Middle frontal gyrus (tissue), 1 donor: ENCODE measurements around the gene ADAT2.

ENCODE experiments used
- DNase-seq: peaks from one replicate; pipeline ENCODE4 v3.0.0-alpha.2; 2015; ENCODE audit warnings: low spot score; ENCODE audit errors: extremely low spot score

The ADAT2 gene

GRCh38 chr6:143397227-143398222 is 53.0 kb downstream of the ADAT2 start:
- no peak for DNase-seq

DNA sequence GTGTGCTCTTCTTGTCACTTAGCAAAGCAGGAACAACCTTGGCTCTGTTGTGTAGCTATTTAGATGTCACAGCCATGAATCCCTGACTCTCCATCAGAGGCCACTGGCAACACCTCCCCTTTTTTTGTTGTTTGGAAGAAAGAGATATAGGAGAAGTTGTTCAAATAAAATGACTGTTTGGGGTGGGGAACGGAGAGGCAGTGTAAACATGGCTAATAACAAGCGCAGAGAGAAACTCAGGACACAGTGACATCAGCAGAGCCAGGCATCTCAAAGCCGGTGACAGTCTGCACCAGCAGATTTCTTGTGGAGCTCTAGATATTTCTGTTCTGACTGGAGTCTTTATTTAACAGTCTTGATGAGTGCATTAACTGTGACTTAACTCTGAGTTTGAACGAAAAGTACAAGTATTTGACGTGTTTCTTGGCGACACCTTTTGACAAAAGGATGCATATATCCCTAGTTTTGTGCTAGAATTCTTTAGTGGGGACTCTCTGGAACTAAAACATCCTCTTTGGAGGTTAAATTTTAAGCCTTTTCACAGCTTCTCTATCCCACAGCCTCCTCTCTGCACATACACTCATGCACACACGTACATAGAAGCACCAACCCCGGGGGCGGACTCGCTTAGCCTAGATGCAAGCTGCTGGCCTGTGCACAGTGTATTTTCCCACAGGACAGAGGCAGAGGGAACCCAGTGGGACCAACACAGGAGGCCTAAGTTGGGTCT is 53.8 kb downstream of the ADAT2 start:
- no peak for DNase-seq

DNA sequence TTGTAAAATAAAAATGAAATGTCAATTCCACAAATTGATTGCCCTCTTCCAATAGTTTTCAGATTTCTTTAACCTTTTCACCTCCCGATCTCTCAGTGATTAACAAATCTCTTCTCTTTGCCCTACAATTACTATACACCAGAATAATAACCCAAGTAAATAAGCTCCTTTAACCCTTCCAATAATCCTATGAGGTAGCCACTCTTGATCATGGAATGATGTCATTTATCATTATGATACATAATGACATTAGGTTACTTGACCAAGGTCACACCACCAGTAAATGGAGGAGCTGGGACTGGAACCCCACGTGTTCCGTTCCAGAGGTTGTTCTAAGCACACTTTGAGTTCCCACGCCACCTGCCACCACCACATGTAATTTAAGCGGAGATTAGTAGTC is 54.8 kb downstream of the ADAT2 start:
- no peak for DNase-seq

GRCh38 chr6:143394389-143394788 is 56.1 kb downstream of the ADAT2 start:
- no peak for DNase-seq

DNA sequence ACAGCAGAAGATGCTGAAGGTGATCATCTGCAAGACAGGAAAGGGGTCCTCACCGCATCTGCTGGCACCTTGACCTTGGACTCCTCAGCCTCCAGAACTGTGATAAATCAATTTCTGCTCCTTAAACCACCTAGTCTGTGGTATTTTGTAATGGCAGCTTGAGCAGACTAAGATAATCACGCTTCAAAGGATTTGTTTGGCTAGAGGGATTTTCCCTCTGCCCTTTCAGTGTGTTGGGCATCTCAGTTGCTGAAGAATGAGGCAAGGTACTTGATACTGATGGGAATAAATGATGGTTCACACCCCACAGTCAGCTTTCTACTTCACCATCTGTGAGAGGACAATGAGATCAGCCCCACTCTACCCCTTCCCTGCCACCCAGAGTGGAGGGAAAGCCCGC is 60.2 kb downstream of the ADAT2 start:
- no peak for DNase-seq

DNA sequence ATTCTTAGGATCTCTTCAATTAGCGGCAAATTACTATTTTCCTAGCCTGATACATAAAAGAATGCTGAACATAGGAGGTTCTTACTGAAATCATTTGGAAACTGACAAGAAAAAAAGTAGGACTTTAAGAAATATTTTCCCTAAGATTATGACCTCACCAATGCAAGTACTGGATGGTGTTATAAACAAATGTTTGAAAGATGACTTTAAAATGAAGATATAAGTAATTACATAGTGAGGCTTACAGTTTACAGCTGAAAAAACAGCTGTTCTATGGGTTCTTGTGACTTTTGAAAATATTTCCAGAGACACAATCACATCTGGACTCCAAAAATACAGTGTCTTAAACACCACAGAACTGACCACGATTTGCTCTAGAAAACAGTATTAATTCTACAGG is 64.9 kb downstream of the ADAT2 start:
- DNase-seq = no peak

- DNase-seq = no peak
Measured at GRCh38 chr6:143376861-143377260, 73.6 kb downstream of the ADAT2 start.

GRCh38 chr6:143376375-143376774 is 74.1 kb downstream of the ADAT2 start:
- DNase-seq = no peak

- DNase-seq = no peak
Measured at GRCh38 chr6:143375022-143375585, 75.4 kb downstream of the ADAT2 start.

GRCh38 chr6:143374014-143374413 is 76.5 kb downstream of the ADAT2 start:
- DNase-seq = no peak
